Mesenchymal stem cell (in vitro differentiated cells and primary cell): ENCODE results near the gene GNAT3.
A peak's percentile ranks its signal among the peaks of the same experiment; 100 is the strongest.

Experiments
- DNase-seq: peaks from one replicate; pipeline ENCODE4 v3.0.0-alpha.2; 2013
- H2AFZ ChIP-seq: one replicate; pipeline ENCODE4 v1.6.1; 2013; ENCODE audit warnings: low read depth, mild to moderate bottlenecking, control low read depth, inconsistent platforms, low read length, moderate library complexity
- H2AK5ac ChIP-seq: 2 replicates; pipeline ENCODE4 v1.6.1; 2013; ENCODE audit warnings: low read length, moderate library complexity, mild to moderate bottlenecking, inconsistent platforms; ENCODE audit not compliant: severe bottlenecking
- H2BK120ac ChIP-seq: one replicate; pipeline ENCODE4 v1.6.1; 2013; ENCODE audit warnings: low read depth, mild to moderate bottlenecking, inconsistent platforms, low read length, moderate library complexity
- H2BK12ac ChIP-seq, 2 experiments: one replicate each; pipeline ENCODE4 v1.6.1; 2013; ENCODE audit warnings: inconsistent platforms in 2 of 2, low read length in 2 of 2, mild to moderate bottlenecking in 2 of 2, moderate library complexity in 2 of 2, control low read depth in 1 of 2
- H2BK15ac ChIP-seq: one replicate; pipeline ENCODE4 v1.6.1; 2013; ENCODE audit warnings: mild to moderate bottlenecking, low read depth, inconsistent platforms; ENCODE audit not compliant: poor library complexity, severe bottlenecking
- H2BK5ac ChIP-seq: 2 replicates; pipeline ENCODE4 v1.6.1; 2013; ENCODE audit warnings: low read depth, mild to moderate bottlenecking, low read length, control low read depth, inconsistent platforms; ENCODE audit not compliant: poor library complexity, severe bottlenecking
- H3K14ac ChIP-seq, 2 experiments: one replicate each; pipeline ENCODE4 v1.6.1; 2013; ENCODE audit warnings: inconsistent platforms in 2 of 2, low read length in 2 of 2, control low read depth in 1 of 2, mild to moderate bottlenecking in 1 of 2, moderate library complexity in 1 of 2
- H3K18ac ChIP-seq, 2 experiments: one replicate each; pipeline ENCODE4 v1.6.1; 2013; ENCODE audit warnings: inconsistent platforms in 2 of 2, low read length in 2 of 2, control low read depth in 1 of 2, low read depth in 1 of 2, mild to moderate bottlenecking in 1 of 2
- H3K23ac ChIP-seq, 2 experiments: one replicate each; pipeline ENCODE4 v1.6.1; 2013; ENCODE audit warnings: inconsistent platforms in 2 of 2, low read length in 2 of 2, mild to moderate bottlenecking in 2 of 2, moderate library complexity in 2 of 2, control low read depth in 1 of 2
- H3K27ac ChIP-seq: 2 replicates; pipeline ENCODE4 v1.5.1; 2013; ENCODE audit warnings: mild to moderate bottlenecking, moderate library complexity, low read length, control low read depth, inconsistent platforms; ENCODE audit not compliant: poor library complexity, severe bottlenecking
- H3K27me3 ChIP-seq, 2 experiments: 2 replicates each; pipeline versions ENCODE4 v1.6.1 to v1.7.0; 2013; ENCODE audit warnings: low read length in 2 of 2, mild to moderate bottlenecking in 2 of 2, moderate library complexity in 2 of 2, control low read depth in 1 of 2, inconsistent platforms in 1 of 2; ENCODE audit not compliant: control insufficient read depth in 1 of 2, insufficient read depth in 1 of 2
- H3K36me3 ChIP-seq, 2 experiments: 2 replicates each; pipeline versions ENCODE4 v1.6.1 to v1.7.0; 2013; ENCODE audit warnings: low read length in 2 of 2, control low read depth in 1 of 2, inconsistent platforms in 1 of 2, low read depth in 1 of 2, mild to moderate bottlenecking in 1 of 2; ENCODE audit not compliant: insufficient read depth in 2 of 2, control insufficient read depth in 1 of 2
- H3K4ac ChIP-seq, 2 experiments: one replicate each; pipeline ENCODE4 v1.6.1; 2013; ENCODE audit warnings: inconsistent platforms in 2 of 2, low read length in 2 of 2, mild to moderate bottlenecking in 2 of 2, moderate library complexity in 2 of 2, control low read depth in 1 of 2, low read depth in 1 of 2
- H3K4me1 ChIP-seq: 2 replicates; pipeline ENCODE4 v1.6.1; 2013; ENCODE audit warnings: low read depth, low read length, control low read depth; ENCODE audit not compliant: control insufficient read depth, insufficient read depth
- H3K4me2 ChIP-seq: 2 replicates; pipeline ENCODE4 v1.6.1; 2013; ENCODE audit warnings: low read length, mild to moderate bottlenecking, inconsistent platforms; ENCODE audit not compliant: poor library complexity, severe bottlenecking
- H3K4me3 ChIP-seq, 2 experiments: 2 replicates each; pipeline versions ENCODE4 v1.5.1 to v1.7.0; 2013; ENCODE audit warnings: low read length in 2 of 2, mild to moderate bottlenecking in 2 of 2, control low read depth in 1 of 2, low read depth in 1 of 2; ENCODE audit not compliant: insufficient read depth in 1 of 2
- H3K79me1 ChIP-seq: replicated peaks from 2 replicates; pipeline ENCODE4 v1.6.1; 2013; ENCODE audit warnings: mild to moderate bottlenecking, control low read depth, low read length, inconsistent platforms; ENCODE audit not compliant: poor library complexity, severe bottlenecking
- H3K9ac ChIP-seq: 2 replicates; pipeline ENCODE4 v1.7.0; 2013; ENCODE audit warnings: mild to moderate bottlenecking, low read length, moderate library complexity
- H3K9me3 ChIP-seq: 2 replicates; pipeline ENCODE4 v1.7.0; 2013; ENCODE audit warnings: mild to moderate bottlenecking, low read length; ENCODE audit not compliant: control insufficient read depth
- H4K8ac ChIP-seq: one replicate; pipeline ENCODE4 v1.6.1; 2013; ENCODE audit warnings: inconsistent platforms, mild to moderate bottlenecking, low read length, moderate library complexity
- H4K91ac ChIP-seq: one replicate; pipeline ENCODE4 v1.6.1; 2013; ENCODE audit warnings: mild to moderate bottlenecking, low read length, inconsistent platforms
- WGBS: methylation state at CpG from one replicate; pipeline ENCODE4 v1.1.7; 2013; ENCODE audit warnings: mixed read lengths; 5-methylcytosine and 5-hydroxymethylcytosine counted together

Gene GNAT3

DNA sequence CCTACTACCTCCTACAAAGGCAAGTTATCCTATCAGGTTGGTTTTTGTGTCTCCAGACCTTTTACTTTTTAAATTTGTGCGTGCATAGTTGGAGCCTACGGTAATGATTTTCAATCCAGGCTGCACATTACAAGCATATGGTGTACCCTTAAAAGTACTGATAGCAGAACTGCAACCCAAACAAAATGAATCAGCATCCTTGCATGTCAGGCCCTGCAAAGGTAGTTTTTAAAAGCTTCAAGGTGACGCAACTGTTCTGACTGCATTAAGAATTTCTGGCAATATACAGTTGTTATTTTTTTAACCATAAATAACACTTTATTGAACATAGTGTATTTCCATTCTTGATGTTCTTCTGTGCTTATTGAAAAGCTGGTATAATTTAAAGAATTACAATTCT is 28.9 kb downstream of the GNAT3 start:
- DNase-seq = no peak
- no peak overlapping the region for H4K8ac ChIP-seq
- H2BK12ac ChIP-seq = no peak overlapping the region
- no peak overlapping the region for H2BK15ac ChIP-seq
- no peak overlapping the region for H4K91ac ChIP-seq
- no peaks in the 10 kb centered on the region for H3K9me3 ChIP-seq
- no peak overlapping the region for H2AFZ ChIP-seq
- no peak overlapping the region for H2BK120ac ChIP-seq
- no peak overlapping the region for H2AK5ac ChIP-seq
- no peaks in the 10 kb centered on the region for H3K79me1 ChIP-seq
- no peak overlapping the region for H3K4me2 ChIP-seq
- H3K18ac ChIP-seq = no peak overlapping the region
- H3K4me1 ChIP-seq = peaks cover under 1% of the 10 kb centered on the region
- no peak overlapping the region for H3K4me3 ChIP-seq
- no peaks in the 10 kb centered on the region for H3K27me3 ChIP-seq
- H3K27ac ChIP-seq = no peak overlapping the region
- no peak overlapping the region for H3K23ac ChIP-seq
- no peak overlapping the region for H2BK5ac ChIP-seq
- no peak overlapping the region for H3K14ac ChIP-seq
- 98% methylated on average over 2 of the region's 3 CpGs for WGBS
- no peak overlapping the region for H3K4ac ChIP-seq
- no peak overlapping the region for H3K9ac ChIP-seq
- H3K36me3 ChIP-seq = no peaks in the 10 kb centered on the region

DNA sequence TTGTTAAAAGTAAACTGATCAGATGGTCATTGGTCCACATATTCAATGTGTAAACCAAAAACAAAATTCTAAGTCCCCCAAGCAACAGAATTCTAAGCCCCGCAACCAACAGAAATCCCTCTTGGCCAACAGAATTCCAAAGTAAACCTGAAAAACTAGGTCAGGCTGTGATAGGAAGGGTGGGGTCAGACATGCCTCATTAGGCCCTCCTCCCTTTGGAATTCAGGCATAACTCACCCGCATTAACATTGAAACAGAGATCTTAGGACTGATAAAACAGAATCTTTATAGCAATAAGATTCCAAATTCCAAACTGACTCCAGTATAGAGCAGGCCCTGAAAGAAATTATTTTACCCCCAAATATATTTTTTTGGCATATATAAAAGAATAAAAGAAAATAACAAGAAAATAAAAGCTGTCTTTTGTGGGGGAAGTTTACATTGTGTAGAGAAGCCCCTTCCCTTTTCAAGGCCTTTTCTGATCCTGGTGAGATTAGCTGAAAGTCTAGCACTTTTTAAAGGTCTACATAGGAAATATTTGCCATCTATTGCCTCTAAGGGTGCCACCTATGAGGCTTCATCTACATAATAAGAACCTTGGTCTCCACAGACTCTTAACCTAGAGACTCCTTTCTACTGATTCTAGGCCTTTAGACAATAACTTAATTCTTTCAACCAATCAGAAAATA is 30.5 kb downstream of the GNAT3 start:
- Histone ChIP-seq H2AK5ac (no peak overlapping the region), H3K23ac (no peak overlapping the region), H2BK12ac (no peak overlapping the region), H3K9ac (no peak overlapping the region), H3K4me2 (no peak overlapping the region), H3K4ac (no peak overlapping the region), H2BK5ac (no peak overlapping the region), H3K79me1 (no peaks in the 10 kb centered on the region), H2BK15ac (no peak overlapping the region), H3K4me3 (no peak overlapping the region), H3K27ac (no peak overlapping the region), H4K8ac (no peak overlapping the region), H3K18ac (peak overlapping the region in 1 of 2 experiments; percentile 21), H2BK120ac (no peak overlapping the region), H3K36me3 (no peaks in the 10 kb centered on the region), H3K4me1 (peaks cover 3% of the 10 kb centered on the region), H3K14ac (peak overlapping the region in 1 of 2 experiments; percentile 74), H3K27me3 (no peaks in the 10 kb centered on the region), H4K91ac (no peak overlapping the region), H2AFZ (no peak overlapping the region), H3K9me3 (no peaks in the 10 kb centered on the region)
- WGBS = 100% methylated on average over 1 of the region's 2 CpGs
- DNase-seq = no peak

- Histone ChIP-seq H2AK5ac (peak overlapping the region; percentile 7), H4K8ac (no peak overlapping the region)
Measured at GRCh38 chr7:80480566-80480965, 31.3 kb downstream of the GNAT3 start.

DNA sequence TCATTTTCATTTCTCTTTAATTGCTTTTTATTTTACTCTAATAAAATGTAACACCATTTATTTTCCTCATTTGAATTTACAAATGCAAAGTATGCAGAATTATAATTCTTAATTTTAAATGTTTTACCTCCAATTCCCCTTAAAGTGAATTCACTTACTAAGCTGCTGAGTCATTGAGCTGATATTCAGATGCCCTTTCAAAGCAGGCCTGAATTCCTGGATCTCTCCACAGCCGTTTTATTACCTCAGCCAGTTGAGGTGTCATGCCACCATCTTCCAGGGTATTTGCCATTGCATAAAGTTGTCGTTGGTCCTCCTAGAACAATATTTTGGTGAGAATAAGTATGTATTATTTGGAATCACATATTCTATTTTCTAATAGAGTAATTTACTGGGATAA is 33.2 kb downstream of the GNAT3 start:
- Histone ChIP-seq H4K91ac (no peak overlapping the region), H3K23ac (no peak overlapping the region), H2BK15ac (no peak overlapping the region), H3K27ac (no peak overlapping the region), H3K27me3 (no peaks in the 10 kb centered on the region), H3K4me2 (no peak overlapping the region), H2BK12ac (no peak overlapping the region), H3K18ac (no peak overlapping the region), H2AFZ (no peak overlapping the region), H3K36me3 (no peaks in the 10 kb centered on the region), H2BK120ac (no peak overlapping the region), H3K4me1 (peaks cover 3% of the 10 kb centered on the region), H3K9me3 (no peaks in the 10 kb centered on the region), H3K9ac (no peak overlapping the region), H4K8ac (no peak overlapping the region), H3K14ac (no peak overlapping the region), H3K4me3 (no peak overlapping the region), H3K79me1 (no peaks in the 10 kb centered on the region), H2AK5ac (no peak overlapping the region), H3K4ac (no peak overlapping the region), H2BK5ac (no peak overlapping the region)
- WGBS = no CpG with 5 or more reads among the region's 2 CpGs
- peak; percentile 40 for DNase-seq

More at GRCh38 chr7:80480566-80480965, 31.3 kb downstream of the GNAT3 start:
- no peak overlapping the region for H3K4me2 ChIP-seq
- DNase-seq = no peak
- H2BK5ac ChIP-seq = no peak overlapping the region
- H2BK120ac ChIP-seq = no peak overlapping the region
- H3K27me3 ChIP-seq = no peaks in the 10 kb centered on the region
- no peaks in the 10 kb centered on the region for H3K79me1 ChIP-seq
- no peak overlapping the region for H2BK15ac ChIP-seq
- no peak overlapping the region for H2BK12ac ChIP-seq
- no peak overlapping the region for H3K9ac ChIP-seq
- peak overlapping the region in 1 of 2 experiments; percentile 0 for H3K4me3 ChIP-seq
- 53% methylated on average over 4 of the region's 4 CpGs for WGBS
- no peaks in the 10 kb centered on the region for H3K9me3 ChIP-seq
- H3K27ac ChIP-seq = no peak overlapping the region
- no peak overlapping the region for H3K18ac ChIP-seq
- peak overlapping the region in 1 of 2 experiments; percentile 10 for H3K4ac ChIP-seq
- H3K23ac ChIP-seq = no peak overlapping the region
- H3K14ac ChIP-seq = peak overlapping the region in 1 of 2 experiments; percentile 55
- H2AFZ ChIP-seq = no peak overlapping the region
- H3K4me1 ChIP-seq = peaks cover 3% of the 10 kb centered on the region
- H3K36me3 ChIP-seq = no peaks in the 10 kb centered on the region
- H4K91ac ChIP-seq = no peak overlapping the region
